ENCODE data around the gene CORO7. TPM values are rescaled to one million over a fixed set of nuclear protein-coding genes. Genes with fewer than 3 reads are reported as not detected.

CORO7 gene
- total and polyA plus RNA-seq, 2 donors: 13.7 to 15.6 TPM

DNA sequence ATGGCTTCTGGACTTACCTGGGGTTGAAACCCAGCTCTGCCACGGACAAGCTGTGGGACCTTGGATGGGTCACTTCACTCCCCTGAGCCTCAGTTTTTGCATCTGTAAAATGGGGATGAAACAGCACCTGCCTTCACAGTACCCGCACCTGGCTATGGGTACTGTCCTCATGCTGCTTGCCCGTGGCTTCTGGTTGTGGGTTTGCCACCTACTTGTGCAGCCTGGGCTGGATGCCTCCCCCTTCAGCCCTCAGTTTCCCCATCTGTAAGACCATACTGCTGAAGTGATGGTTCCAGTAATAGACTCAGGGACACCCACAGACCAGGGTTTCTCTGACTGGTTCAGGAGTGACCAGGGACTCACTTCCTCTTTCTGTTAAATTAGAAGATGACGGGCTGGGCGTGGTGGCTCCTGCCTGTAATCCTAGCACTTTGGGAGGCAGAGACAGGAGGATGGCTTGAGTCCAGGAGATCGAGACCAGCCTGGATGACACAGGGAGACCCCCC, 91.1 kb downstream of the CORO7 start:
- 79% methylated on average over 6 of the region's 6 CpGs for WGBS
- H3K36me3 ChIP-seq (ENCODE audit: insufficient read depth): no peaks in the 10 kb centered on the region
- H3K4me1 ChIP-seq (ENCODE audit: insufficient read depth): peaks cover 2% of the 10 kb centered on the region
- H3K4me3 ChIP-seq (ENCODE audit: low read depth, low read length): no peak overlapping the region
- no peak for DNase-seq (ENCODE audit: extremely low spot score)
- H3K27ac ChIP-seq (ENCODE audit: low read depth): no peak overlapping the region

DNA sequence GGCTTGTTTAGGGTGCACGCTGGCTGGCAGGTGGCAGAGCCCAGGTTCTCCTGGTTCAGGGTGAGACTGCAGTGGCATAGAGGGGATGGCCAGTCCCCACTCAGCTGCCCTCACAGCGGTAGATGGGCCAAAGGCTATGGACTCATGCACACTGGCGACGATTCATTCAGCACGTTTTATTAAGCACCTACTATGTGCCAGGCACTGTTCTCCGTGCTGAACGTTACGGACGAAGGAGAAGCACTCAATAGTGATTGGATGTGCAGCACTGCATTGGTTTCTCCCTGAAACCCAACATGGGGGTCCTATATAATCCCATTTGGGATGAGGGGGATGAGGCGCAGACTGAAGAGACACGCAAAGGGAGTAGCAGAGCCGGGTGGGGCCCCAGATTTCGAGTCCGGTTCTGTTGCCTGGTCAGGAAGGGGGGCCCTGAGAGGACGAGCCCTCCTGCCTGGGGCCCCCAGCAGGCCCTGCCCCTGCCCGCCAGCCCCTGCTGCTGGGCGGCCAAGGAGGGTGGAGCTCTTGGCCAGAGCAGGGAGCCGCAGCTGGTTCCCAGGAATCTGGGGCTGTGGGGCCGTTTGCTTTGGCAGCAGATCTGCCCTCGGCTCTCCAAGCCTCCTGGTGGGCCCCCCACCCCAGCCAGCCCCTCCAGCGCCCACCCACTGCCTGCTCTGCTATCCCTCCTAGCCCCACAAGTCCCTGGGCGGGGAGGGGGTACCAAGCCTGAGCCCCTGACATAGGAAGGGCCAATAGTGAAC, 91.7 kb downstream of the CORO7 start:
- no peak for DNase-seq (ENCODE audit: extremely low spot score)
- no peak overlapping the region for H3K4me3 ChIP-seq (ENCODE audit: low read depth, low read length)
- H3K36me3 ChIP-seq (ENCODE audit: insufficient read depth): no peaks in the 10 kb centered on the region
- H3K4me1 ChIP-seq (ENCODE audit: insufficient read depth): peaks cover 2% of the 10 kb centered on the region
- H3K27ac ChIP-seq (ENCODE audit: low read depth): peak overlapping the region; percentile 24
- WGBS: 50% methylated on average over 22 of the region's 22 CpGs

DNA sequence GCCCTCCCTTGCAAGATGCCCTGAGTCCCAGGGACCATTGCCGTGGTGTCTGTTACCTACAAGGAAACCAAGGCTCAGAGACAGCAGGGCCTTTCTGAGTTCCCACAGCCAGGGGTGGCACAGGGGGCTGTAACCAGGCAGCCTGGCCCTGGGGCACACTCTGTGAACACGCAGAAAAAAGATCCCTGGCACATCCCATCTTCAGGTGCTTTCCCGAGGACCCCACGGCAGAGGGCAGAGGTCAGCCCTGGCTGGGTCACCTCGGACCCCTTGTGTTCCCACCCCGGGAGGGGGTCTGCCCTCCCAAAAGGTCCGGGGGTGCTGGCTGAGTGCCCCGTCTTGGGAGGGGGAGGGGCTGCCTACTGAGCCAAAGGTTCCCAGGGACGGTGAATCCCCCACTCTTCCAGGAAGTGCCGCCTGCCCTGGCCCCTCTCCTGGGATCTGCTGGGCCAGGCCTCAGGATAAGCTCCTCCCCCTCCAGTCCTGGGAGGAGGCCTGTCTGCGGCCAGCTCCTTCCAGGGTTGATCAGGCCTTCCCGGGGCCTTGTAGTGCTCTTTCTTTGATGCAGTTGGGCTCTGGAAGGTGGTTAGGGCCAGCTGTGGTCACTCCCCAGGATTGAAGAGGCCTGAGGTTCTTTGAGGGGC, 92.4 kb downstream of the CORO7 start:
- no peak overlapping the region for H3K4me3 ChIP-seq (ENCODE audit: low read depth, low read length)
- H3K27ac ChIP-seq (ENCODE audit: low read depth): peak overlapping the region; percentile 83
- DNase-seq (ENCODE audit: extremely low spot score): no peak
- H3K36me3 ChIP-seq (ENCODE audit: insufficient read depth): no peaks in the 10 kb centered on the region
- peaks cover 2% of the 10 kb centered on the region for H3K4me1 ChIP-seq (ENCODE audit: insufficient read depth)
- 22% methylated on average over 12 of the region's 12 CpGs for WGBS

DNA sequence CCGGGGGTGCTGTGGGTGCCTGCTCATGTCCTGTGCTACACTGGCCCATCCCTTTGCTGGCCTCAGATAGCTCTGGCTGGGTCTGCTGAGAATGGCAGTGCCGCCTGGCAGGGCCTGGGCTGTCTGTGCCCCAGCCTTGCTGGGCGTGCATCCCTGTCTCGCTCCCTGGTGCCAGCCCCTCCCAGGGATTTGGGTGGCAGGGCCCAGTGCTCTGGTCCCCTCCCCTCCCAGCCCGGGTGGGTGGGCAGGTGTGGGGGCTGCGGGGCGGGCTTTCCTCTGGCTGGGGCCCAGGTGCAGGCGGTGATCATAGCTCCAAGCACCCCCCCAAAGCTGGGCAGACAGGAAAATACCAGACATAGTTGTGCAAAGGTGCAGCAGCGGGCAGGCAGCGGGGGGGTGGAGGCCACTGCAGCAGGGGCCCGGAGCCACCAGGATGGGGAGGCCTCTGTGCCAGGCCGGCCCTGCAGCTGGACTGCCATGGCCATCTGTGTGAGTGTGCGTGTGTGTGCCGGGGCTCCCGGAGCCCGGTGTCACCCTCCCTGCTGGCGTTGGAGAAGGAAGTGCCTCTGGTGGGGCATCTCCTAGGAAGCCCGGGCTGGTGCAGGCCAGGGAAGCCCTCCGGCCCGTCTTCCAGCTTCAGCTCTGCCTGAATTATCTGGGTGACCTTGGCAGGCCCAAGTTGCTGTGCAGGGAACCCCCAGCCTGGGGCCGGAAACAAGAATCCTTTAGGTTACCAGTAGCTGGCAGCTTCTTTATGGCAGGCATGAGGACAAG, 93.1 kb downstream of the CORO7 start:
- no peaks in the 10 kb centered on the region for H3K36me3 ChIP-seq (ENCODE audit: insufficient read depth)
- H3K4me3 ChIP-seq (ENCODE audit: low read depth, low read length): no peak overlapping the region
- 57% methylated on average over 21 of the region's 21 CpGs for WGBS
- DNase-seq (ENCODE audit: extremely low spot score): no peak
- H3K27ac ChIP-seq (ENCODE audit: low read depth): peak overlapping the region; percentile 83
- peaks cover 2% of the 10 kb centered on the region for H3K4me1 ChIP-seq (ENCODE audit: insufficient read depth)

DNA sequence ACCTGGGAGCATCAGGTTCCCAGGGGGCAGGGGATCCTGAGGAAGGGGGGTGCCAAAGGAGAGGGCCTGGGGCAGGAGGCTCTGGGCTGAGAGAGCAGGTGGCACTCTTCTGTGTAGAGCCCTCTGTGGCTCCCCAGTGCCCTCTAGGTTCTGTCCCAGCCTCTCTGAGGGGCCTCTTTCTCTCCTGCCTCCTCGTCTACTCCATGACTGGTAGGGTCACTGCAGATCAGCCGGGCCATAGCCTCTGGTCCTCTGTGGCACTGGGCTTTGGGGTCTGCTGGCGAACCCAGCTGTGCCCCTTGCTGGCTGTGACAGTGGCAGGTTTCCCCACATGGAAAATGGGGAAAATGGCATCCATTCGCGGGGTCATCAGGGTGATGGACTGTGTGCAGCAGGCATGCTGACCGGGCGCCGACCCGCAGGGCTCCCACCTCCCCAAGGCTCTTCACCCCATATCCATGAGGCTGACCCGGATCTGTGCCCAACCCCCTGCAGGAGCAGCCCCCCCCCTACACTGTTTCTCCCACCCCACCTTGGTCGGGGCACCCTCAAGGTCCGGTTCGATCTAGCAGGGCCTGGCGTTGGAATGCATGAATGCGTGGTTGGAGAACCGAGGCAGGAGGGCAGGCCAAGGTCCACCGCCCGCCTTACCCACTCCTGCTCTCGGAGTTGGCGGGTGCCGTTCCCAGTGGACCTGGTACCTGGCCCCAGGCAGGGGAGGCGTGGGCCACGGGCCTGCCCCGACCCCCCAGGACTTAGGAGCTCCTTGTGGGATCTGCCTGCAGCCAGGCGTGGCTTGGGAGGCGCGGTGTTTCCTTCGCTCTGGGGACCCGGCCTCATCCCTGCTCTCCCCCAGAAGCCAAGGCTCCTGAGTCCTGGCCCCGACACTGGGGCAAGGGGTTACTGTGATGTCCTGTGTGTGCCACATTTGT, 94.0 kb downstream of the CORO7 start:
- WGBS: 81% methylated on average over 30 of the region's 30 CpGs
- no peak for DNase-seq (ENCODE audit: extremely low spot score)

DNA sequence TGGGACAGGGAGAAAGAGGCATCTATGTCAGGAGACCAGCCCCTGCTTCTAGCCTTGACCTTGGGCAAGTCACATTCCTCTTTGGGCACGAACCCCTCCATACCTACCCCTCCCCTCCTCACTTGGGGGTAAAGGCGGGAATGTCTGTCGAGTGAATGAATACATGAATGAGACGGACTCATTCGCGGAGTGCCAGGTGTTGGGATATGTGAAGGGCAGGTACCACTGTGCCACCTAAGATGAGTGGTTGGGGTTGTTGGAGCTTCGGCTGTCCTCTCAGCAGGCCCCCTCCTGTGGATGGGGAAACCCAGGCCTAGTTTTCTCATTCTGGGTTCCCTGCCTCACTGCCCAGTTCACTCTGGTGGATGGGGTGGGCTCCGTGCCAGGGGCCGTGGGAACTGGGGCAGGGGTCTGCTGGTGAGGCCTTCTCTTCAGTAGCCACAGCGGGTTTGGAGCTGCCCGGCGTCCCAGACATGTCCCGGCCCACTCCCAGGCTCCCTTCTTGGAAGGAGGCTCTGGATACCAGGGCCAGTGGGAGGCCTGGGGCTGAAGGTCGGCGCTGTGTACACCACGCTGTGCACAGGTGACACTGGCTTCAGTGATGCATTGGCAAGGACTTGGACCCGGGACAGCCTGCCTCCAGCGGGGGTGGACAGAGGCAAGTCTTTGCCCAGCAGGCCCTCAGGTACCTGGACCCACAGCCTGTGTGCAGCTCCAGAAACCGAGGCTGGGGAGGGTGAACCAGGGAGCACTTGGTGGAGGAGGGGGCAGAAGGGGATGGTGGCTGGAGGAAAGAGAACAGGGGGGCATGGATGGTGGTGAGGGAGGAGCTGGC, 94.9 kb downstream of the CORO7 start:
- 84% methylated on average over 19 of the region's 19 CpGs for WGBS
- Histone ChIP-seq H3K36me3 (ENCODE audit: insufficient read depth) (no peaks in the 10 kb centered on the region), H3K4me1 (ENCODE audit: insufficient read depth) (peaks cover 2% of the 10 kb centered on the region), H3K4me3 (ENCODE audit: low read depth, low read length) (no peak overlapping the region), H3K27ac (ENCODE audit: low read depth) (peak overlapping the region; percentile 28)
- DNase-seq (ENCODE audit: extremely low spot score): no peak

More for the DNA sequence above, 94.0 kb downstream of the CORO7 start:
- Histone ChIP-seq H3K4me3 (ENCODE audit: low read depth, low read length) (no peak overlapping the region), H3K4me1 (ENCODE audit: insufficient read depth) (peaks cover 2% of the 10 kb centered on the region), H3K36me3 (ENCODE audit: insufficient read depth) (no peaks in the 10 kb centered on the region), H3K27ac (ENCODE audit: low read depth) (no peak overlapping the region)

DNA sequence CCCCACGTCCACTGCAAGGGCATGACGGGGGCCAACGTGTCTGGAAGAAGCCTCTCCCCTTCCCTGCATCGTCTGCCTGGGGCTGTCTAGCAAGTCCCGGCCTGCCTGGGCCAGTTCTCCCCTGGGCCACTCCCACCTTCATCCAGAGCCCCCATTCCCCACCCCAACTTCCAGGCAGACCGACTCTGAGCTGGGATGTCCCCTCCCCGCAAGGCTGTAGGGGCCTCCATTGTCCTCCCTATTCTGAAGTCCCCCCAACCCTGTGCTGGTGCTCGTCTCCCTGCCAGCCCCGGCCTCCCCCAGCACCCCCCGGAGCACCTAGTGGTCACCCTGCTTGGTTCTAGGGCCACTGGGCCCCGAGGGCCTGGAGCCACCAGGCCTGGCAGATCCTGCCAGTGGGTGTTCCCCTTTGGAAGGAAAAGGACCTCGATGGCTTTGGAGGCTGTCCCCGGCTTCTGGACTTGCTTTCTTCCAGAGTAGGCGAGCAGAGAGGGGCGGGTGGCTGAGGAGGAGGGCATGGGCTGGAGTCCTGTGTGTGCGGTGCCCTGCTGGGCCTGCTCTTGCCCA, 95.7 kb downstream of the CORO7 start:
- Histone ChIP-seq H3K36me3 (ENCODE audit: insufficient read depth) (no peaks in the 10 kb centered on the region), H3K4me1 (ENCODE audit: insufficient read depth) (peaks cover 2% of the 10 kb centered on the region), H3K27ac (ENCODE audit: low read depth) (peak overlapping the region; percentile 61), H3K4me3 (ENCODE audit: low read depth, low read length) (no peak overlapping the region)
- 52% methylated on average over 16 of the region's 16 CpGs for WGBS
- DNase-seq (ENCODE audit: extremely low spot score): no peak

DNA sequence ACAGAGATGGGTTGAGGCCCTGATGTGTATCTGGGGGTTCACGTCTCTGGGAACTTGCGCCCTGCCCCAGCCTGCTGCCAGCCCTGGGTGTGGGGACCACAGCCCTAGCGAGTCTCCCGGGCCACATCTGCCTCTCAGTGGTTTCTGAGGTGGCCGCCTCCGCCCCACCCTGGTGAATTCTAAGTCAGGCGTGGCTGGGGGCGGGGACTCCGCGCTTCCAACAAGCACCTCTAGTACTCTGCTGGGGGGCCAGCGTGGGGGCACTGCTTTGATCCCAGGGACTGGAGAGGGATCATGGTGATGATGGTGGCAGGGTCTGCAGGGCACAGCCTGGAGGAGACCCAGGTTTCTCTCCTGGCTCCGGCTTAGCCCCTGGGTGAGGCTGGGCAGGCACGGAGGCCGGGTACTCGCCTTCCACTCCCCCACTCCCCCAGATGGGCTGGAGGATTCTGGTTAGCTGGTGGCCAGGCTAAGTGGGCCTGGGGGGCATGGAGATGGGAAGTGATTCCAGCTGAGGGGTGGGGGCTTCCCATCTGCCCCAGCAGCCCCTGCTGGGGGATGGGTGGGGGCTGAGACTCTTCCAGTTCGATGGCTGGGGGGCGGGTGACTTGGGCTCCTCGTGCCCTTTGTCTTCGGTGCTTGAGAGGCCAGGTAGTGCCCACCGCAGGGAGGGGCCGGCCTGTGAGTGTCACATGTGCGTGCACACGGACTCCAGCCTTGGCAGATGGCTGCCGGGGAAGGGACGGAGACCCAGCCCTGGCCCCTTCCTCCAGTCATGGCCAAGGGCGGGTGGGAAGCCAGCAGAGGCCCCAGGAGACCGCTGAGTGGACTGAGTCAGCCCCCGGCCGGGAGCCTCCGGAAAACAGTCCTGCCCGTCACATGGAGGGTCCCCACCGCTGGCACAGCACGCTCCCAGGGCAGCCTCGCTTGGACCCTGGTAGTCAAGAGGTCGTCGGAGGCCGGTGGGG, 96.7 kb downstream of the CORO7 start:
- Histone ChIP-seq H3K27ac (ENCODE audit: low read depth) (peak overlapping the region; percentile 61), H3K4me1 (ENCODE audit: insufficient read depth) (peaks cover 2% of the 10 kb centered on the region), H3K36me3 (ENCODE audit: insufficient read depth) (no peaks in the 10 kb centered on the region), H3K4me3 (ENCODE audit: low read depth, low read length) (no peak overlapping the region)
- 46% methylated on average over 37 of the region's 37 CpGs for WGBS
- DNase-seq (ENCODE audit: extremely low spot score): no peak

DNA sequence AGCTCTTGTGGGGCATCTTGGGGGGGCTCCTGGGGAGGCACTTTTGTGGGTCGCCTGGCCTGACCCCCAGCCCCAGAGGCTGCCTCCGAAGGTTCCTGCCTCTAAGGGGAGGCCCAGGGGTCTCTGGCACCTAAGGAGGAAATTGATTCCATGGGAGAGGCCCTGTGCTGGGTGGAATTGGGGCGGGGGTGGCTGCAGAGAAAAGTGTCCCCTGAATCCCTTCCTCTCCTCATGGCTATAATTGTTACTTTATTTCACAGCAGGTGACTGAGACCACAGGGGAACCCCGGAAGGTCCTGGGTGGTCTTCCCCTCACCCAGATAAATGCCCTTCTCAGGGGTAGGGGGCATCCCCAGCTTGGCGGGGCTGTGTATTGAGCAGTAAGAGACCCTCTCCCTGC, 97.4 kb downstream of the CORO7 start:
- 75% methylated on average over 5 of the region's 5 CpGs for WGBS
- Histone ChIP-seq H3K4me1 (ENCODE audit: insufficient read depth) (peaks cover 2% of the 10 kb centered on the region), H3K4me3 (ENCODE audit: low read depth, low read length) (no peak overlapping the region), H3K36me3 (ENCODE audit: insufficient read depth) (no peaks in the 10 kb centered on the region), H3K27ac (ENCODE audit: low read depth) (no peak overlapping the region)
- no peak for DNase-seq (ENCODE audit: extremely low spot score)

DNA sequence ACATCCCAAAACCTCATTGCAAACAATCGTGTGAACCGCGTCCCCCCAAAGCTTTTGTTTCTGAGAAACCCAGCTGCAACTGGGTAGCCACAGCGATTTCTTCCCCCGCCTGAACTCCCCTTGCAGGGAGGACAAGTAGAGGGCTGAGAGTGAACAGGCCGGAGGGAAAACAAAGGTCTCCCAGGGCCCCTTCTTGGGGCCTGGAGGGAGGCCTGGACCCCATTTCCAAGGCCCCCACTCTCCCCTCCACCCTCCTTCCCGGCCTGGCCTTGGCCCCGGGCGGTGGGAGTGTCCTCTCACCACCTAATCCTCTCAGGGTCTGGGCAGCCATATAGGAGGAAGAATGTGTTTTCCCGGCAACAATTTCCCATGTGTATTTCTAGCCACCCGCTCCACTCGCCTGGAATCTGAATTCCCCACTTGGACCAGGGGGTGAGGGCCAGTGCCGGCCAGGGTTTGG, 97.9 kb downstream of the CORO7 start:
- 27% methylated on average over 13 of the region's 13 CpGs for WGBS
- no peak for DNase-seq (ENCODE audit: extremely low spot score)
- H3K4me1 ChIP-seq (ENCODE audit: insufficient read depth): peaks cover 2% of the 10 kb centered on the region
- H3K4me3 ChIP-seq (ENCODE audit: low read depth, low read length): no peak overlapping the region
- no peak overlapping the region for H3K27ac ChIP-seq (ENCODE audit: low read depth)
- H3K36me3 ChIP-seq (ENCODE audit: insufficient read depth): no peaks in the 10 kb centered on the region

All from urinary bladder (tissue), 4 donors.